ENCODE data around the gene UPF2. TPM values are rescaled to one million over a fixed set of nuclear protein-coding genes. Genes with fewer than 3 reads are reported as not detected.

Gene UPF2
- total RNA-seq, 4 donors from 2014 or later, result 21.9 to 30.8 (median 24.5) TPM

DNA sequence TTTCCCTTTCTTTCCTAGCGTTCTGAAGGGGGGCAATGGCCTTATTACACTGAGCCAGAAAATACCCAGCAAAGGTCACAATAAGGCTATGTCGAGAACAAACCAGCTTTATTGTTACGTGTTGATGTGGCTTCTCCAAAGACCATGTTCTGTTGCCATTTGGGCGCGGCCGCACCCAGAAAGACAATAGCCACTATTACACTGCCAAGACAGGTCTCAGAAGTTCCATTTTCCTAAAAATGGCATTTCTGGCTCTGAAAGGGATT is 141.6 kb downstream of the UPF2 start:
- TF ChIP-seq, protein P1, sequence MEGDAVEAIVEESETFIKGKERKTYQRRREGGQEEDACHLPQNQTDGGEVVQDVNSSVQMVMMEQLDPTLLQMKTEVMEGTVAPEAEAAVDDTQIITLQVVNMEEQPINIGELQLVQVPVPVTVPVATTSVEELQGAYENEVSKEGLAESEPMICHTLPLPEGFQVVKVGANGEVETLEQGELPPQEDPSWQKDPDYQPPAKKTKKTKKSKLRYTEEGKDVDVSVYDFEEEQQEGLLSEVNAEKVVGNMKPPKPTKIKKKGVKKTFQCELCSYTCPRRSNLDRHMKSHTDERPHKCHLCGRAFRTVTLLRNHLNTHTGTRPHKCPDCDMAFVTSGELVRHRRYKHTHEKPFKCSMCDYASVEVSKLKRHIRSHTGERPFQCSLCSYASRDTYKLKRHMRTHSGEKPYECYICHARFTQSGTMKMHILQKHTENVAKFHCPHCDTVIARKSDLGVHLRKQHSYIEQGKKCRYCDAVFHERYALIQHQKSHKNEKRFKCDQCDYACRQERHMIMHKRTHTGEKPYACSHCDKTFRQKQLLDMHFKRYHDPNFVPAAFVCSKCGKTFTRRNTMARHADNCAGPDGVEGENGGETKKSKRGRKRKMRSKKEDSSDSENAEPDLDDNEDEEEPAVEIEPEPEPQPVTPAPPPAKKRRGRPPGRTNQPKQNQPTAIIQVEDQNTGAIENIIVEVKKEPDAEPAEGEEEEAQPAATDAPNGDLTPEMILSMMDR (IDR thresholded peaks at IDR 0.05; ENCODE audit: low read depth), result no peak

DNA sequence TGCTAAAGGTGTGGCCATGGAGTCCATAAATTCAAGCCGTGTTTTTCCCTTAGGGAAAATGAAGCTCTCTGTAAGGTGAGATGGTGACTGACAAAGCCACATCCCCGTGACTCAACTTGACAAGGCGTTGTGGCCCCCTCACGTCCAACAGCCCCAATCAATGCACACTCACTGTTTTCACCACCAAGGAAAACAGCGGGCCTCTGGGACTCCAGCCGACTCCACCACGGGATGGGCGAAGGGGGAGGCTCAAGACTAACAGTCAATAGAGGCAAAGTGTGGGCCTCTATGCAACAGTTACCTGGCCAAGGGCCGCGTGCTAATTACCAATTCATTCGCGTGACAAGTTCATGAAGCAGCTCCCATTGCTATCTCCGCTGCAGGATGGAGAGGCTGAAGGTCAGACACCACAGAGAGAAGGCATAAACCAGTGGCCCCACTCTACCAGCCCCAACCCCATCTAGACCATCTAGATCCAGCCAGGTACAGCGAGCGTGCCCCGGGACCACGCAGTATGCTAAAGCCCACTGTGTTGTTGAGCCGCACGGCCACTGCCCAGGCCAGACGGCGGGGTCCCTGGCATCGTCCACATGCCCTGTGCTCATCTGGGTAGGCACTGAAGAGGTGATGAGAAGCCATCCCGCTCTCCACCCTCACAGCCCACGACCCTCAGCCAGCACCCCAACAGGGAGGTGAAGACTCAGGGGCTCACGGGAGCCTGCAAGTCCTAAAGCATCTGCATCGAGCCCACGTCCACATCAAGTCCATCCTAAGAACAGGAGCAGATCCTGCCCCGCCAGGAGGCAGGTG is 143.3 kb downstream of the UPF2 start:
- TF ChIP-seq, protein P1 (IDR thresholded peaks at IDR 0.05; ENCODE audit: low read depth), result no peak

DNA sequence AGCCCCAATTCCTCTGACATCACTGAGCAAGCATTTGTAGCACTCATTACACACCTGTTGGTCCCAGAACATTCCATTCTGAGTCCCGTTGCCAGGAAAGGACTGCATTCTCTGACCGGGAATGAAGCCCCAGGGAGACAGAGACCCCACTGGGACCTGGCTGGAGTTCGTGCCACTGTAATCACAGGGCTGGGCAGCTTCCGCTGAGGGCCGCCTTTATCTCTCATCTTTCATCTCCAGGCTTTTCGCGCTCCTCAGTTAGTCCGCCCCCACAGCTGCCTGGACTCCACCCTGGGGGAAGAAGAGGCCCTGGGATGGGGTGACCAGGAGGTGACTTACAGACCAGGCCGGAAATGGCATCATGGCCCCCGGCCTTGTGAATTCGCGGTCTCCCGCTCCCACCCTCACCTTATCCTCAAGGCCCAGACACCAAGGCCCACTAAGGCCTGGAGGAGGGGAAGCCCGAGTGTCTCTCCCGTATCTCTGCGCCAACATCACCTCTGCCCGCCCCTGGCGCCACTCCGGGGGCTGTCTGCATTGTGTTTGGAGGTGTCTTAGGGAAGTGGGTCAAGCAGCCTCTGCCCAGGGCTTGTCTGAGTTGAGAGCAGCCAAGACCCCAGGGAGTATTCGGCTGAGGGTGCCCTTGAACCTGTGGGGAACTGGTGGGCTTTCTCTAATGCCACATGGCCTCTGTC is 144.1 kb downstream of the UPF2 start:
- TF ChIP-seq, protein P1 (IDR thresholded peaks at IDR 0.05; ENCODE audit: low read depth), result no peak

DNA sequence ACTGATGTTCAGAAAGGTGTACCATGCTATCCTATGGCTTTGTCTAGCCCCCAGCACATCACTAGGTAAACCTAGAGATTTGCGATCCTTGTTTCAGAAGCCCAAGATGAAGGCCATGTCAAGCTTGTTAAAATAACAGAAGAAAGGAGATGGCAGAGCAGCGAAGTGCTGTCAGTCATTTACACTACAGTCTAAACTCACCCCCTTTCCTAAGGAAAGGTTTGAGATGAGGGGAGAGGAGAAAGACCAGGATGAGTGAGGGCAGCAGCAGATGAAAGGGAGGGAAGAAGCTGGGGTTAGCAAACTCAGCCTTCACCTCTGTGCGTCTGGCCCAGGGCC is 144.6 kb downstream of the UPF2 start:
- TF ChIP-seq, protein P1 (IDR thresholded peaks at IDR 0.05; ENCODE audit: low read depth), result no peak

DNA sequence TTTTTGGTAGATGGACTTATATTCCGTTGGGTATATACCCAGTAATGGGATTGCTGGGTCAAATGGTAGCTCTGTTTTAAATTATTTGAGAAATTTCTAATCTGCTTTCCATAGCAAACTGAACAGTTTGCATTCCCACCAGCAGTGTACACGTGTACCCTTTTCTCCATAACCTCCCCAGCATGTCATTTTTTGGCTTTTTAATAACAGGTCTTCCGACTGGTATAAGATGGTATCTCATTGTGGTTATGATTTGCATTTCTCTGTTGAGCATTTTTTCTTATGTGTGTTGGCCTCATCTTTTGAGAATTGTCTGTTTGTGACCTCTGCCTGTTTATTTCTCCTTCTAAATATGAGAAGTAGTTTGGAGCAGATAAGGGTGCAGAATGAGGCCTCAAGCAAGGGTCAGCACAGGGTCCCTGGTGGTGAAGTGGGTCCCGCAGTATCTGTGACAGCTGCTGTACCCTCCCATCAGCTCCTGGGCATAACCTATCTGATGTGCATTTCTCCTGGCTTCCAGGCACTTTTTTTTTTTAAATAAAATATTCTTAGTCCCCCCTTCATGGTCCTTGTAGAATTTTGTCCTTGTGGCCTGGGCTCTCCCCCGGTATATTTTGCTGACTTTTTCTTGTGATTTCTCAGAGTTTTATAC is 145.9 kb downstream of the UPF2 start:
- TF ChIP-seq, protein P1 (IDR thresholded peaks at IDR 0.05; ENCODE audit: low read depth), result no peak

DNA sequence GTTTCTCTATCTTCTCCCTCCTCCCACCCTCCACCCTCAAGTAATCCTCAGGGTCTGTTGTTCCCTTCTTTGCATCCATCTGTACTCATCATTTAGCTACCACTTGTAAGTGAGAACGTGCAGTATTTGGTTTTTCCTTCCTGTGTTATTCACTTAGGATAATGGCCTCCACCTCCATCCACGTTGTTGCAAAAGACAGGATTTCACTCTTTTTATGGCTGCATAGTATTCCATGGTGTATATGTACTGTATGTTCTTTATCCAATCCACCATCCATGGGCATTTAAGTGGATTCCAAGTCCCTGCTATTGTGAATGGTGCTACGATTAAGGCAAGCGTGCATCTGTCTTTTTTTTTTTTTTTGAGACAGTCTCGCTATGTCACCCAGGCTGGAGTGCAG is 147.0 kb downstream of the UPF2 start:
- TF ChIP-seq, protein P1 (IDR thresholded peaks at IDR 0.05; ENCODE audit: low read depth), result no peak

DNA sequence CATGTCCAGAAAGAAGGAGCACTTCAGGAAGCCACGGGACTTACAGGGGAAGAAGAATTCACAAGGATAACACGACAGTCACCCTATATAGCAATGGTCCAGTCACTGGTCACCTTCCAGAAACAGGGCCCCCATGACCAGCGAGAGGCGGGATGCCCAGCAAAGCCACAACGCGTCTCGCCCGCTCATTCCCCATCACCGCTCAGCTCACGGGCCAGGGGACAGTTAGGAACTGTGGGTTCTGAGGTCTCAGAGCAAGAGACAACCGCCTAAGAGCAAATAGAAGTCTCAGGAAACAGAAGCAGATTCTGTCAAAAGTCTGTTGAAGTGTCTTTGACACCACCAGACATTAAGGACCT is 147.5 kb downstream of the UPF2 start:
- TF ChIP-seq, protein P1 (IDR thresholded peaks at IDR 0.05; ENCODE audit: low read depth), result no peak

All from subcutaneous adipose tissue (tissue), 4 donors.